T-helper 9 cell (primary cell): ENCODE data around the gene NFAM1.

ENCODE experiments used
- DNase-seq: peaks from one replicate; pipeline ENCODE4 v3.0.0-alpha.2; 2020

Gene NFAM1

DNA sequence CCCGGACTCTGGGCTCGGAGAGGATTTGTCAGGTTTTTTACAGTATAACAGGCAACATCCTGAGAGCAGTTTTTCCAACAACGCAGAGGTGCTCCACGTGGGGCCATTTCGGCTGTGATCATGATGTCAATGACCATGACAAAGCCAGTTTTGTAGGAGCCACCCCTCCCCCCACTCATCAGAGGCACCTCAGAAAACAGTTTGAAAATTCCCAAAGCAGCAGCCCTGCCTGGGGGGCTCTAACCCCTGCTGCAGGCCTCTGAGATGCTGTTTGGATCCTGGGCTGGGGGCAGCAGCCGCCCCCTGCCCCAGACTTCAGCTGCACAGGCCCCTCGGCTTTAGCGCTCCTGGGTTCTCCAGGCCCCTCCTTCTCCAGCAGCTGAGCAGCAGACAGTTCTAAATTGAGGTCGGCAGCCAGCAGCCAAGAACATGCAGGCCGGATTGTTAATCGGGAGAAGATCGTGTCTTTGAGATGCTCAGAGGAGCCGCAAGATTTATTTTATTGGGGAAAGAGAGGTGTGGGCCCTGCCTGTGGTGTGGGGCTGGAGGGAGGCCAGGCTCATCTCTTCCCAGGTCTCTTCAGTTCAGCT is 19.4 kb downstream of the NFAM1 start:
- no peak for DNase-seq

DNA sequence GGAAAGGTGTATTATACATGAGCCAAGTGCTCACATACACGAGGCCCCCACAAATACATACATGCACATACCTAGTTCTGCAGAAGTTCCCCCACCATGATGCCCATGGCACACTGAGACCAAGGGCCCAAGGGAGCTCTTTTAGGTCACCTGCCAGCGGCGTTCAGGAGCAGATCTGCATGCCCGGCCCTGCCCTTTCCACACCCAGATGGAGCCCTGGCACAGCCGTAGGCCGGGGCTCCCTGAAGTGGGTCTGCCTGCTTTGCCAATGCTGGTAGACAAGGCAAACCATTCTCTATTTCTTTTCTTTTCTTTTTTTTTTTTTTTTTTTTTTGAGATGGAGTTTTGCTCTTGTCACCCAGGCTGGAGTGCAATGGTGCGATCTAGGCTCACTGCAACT is 21.5 kb downstream of the NFAM1 start:
- DNase-seq: no peak

DNA sequence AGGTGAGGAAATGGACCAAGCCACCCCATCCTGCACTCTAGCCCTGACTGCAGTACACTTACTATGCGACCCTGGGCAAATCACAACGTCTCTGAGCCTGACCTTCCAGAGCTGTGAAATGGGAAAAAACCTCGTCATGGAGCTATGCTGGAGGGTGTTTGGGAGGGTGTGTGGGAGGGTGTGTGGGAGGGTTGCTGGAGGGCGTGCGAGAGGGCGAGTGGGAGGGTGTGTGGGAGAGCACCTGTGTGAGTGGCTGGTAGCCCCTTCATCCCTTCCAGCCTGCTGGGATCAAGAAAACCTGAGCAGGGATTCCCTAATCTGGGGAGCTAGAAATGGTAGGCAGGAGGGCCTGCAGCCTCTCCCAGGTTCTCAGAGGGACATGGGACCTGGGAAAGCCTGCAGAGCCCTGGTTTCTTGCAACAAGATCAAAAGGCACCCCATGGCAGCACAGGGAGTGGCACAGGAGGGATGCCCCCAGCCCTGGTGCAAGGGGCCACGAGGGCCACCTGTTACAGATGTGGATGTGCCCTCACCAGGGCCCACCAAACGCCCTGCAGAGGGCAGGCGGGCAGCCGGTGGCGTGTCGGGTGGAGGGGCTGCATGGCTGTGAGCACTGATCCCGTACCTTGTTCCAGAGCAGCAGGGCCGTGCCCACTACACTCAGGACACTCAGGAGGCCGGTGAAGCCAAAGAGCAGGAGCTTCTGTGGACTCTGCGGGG is 23.2 kb downstream of the NFAM1 start:
- DNase-seq: no peak

DNA sequence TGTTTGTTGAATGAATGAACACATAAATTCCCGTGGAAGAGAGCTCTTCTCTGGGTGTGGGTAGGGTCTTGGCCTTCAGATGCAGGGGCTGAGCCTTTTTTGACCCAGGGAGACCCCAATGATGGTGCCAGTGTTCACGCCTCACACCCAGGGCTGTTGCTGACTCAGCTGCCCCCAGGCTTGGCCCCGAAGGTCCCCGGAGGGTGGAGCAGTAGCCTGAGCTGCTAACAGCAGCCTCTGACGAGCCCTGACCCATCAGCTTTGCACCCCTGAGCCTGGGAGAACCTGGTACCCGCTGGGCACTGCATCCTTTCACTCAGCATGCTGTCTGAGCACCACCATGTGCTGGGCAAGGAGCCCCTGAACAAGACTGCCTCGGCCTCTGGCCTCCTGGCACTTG is 23.9 kb downstream of the NFAM1 start:
- no peak for DNase-seq

DNA sequence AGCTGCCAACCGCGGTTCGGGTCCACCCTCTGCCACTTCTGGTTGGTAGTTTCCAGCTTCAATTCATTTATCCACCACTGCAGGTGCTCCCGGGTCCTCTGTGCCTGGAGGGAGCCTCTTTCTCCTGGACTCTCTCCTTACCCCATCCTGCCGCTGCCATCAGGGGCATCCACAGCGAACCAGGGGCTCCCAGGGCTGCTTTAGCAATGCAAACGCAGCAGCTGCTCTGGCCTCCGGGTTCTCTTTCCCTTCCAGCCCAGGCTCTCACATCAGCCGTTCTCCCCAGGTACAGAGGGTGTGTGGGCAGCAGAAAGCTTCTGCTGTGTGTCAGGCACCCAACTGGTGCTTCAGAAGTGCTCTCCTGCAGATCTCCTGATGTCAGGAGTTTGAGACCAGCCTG is 27.9 kb downstream of the NFAM1 start:
- DNase-seq: no peak

DNA sequence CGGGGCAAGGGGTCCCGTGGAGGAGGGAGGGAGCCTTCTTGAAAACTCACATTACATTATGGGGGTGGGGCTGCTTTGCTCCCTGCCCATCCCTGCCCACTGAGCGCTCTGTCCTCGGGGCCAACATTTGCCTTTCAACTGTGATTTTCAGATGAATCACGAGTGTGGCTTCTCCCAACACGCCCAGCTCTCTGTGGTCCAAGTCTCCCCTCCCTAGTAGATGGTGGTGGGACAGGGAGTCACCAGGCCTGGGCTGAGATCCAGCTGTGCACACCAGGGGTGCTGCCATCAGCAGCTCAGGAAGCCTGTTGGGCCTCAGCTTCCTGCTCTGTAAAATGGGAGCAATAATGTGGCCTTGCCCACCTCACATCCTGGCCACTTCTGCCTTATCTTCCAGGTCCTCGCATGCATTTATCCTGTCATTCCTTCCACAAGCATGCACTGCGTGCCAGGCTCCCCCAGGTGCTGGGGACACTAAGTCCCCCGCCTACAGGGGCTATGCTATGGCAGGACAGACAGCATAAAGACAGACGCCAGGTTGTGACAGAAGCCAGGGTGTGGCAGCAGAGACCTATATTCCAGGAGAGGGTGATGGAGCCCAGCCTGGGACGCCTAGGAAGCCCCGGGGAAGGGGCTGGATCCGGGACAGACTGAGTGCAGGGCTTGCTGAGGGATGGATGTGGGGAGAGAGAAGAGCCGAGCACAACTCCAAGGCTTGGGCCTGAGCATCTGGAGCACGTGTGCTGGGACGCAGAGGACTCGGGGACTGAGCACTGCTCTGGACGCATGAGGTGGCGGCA is 30.5 kb downstream of the NFAM1 start:
- no peak for DNase-seq

DNA sequence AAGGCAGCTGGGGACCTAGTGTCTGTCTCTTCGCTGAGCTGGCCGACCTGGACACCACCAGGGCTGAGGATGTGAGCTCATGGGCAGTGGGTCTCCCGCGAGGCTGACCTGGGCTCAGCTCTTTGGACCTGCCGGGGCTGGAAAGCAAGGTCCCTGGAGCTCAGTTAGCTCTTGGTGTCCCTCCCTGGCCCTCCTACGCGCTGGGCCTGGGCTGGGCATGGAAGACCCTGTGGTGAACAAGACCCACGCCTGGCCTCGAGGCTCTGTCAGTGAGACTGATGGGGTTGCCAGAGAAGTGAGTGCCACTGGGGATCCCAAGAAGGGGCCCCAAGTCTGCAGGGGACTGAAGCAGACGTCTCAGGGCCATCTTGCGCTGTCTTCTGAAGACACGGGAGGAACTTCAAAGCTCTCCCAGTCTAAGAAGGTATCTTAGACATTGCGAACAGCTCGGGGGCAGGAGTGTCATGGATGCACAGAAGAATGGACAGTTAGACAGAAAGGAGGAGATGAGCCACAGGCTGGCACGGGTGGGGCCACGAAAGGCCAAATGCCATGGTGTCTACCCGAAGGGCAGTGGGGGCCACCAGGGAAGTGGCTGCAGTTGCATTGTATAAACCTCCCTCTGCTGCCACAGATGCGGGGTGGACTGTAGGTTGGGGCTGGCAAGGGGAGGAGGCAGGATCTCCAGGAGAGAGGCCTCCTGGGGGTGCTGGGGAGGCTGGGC is 31.2 kb downstream of the NFAM1 start:
- DNase-seq: no peak

DNA sequence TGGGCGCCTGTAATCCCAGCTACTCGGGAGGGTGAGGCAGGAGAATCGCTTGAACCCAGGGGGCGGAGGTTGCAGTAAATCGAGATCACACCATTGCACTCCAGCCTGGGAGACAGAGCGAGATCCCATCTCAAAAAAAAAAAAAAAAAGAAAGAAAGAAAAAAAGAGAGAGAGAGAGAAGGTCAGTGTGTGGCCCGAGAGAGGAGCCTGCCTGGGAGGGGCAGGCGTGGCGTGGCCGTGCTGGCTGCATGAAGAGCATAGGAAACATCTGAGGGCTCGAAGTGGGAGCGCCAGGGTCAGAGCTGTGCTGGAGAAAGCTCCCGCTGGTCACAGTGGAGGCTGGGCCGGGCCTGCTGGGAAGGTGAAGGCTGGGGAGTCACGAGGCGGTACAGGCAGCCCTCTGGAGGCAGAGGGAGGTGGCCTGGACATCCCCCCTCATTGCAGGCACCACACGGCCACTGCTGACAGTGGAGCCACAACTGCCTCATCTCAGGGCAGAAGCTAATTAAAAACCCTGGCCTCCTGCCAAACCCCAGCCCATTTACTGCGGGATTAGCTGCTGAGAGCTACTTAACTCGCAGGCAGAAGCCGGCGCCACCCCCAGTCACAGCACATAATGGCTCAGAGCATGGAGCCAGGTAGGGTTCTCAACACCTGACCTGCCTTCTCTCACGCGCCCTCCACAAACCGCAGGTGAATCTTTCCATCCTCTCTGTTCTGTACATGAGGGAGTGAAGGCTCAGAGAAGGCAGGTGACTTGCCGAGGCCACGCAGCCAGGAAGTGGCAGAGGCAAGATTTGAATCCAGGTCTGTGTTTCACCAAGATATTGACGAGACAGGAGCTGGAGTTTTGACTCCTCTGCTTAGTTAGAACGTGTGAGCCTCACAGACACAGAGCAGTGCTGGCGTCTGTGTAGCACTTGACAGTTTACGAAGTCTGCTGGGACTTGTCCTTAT is 32.6 kb downstream of the NFAM1 start:
- DNase-seq: no peak

DNA sequence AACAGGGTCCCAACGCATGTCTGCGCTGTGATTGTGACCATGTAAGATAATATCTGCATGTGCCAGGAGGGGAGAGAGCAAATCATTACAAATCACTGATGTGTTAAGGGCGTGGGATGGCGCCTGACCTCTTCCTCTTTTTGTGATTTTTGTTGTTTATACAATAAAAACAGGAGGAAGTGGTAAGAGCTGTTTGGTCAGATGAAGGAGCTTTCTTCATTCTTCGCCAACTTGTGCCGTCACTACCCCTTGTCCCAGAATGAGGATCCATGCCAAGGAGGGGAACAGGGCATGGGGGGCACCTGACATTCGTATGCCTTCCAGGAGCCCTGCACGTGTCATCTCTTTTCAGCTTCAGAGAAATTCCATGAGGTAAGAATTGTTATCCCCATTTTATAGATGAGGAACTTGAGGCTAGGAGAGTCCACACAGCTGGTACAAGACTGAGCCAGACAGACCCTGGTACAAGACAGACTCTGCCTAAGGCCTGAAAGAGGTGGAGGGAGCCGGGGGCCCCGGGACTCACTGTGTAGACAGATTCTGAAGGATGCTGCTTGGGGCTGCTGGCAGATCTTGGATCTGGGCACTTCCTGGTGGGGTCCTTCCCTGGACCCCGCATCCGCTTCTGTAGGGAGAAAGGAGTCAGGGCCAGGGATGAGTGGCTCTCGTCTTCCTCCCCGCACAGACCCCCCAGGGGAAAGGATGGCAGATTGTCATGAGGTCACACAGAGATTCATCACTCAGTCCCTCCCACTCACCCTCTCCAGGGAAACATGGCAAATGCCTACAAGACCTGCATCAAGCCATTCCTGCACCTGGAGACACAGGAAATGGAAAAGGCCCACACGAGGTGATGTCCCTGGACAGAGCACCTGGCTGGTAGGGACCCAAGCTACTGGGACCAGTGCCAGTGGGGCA is 34.6 kb downstream of the NFAM1 start:
- DNase-seq: no peak

DNA sequence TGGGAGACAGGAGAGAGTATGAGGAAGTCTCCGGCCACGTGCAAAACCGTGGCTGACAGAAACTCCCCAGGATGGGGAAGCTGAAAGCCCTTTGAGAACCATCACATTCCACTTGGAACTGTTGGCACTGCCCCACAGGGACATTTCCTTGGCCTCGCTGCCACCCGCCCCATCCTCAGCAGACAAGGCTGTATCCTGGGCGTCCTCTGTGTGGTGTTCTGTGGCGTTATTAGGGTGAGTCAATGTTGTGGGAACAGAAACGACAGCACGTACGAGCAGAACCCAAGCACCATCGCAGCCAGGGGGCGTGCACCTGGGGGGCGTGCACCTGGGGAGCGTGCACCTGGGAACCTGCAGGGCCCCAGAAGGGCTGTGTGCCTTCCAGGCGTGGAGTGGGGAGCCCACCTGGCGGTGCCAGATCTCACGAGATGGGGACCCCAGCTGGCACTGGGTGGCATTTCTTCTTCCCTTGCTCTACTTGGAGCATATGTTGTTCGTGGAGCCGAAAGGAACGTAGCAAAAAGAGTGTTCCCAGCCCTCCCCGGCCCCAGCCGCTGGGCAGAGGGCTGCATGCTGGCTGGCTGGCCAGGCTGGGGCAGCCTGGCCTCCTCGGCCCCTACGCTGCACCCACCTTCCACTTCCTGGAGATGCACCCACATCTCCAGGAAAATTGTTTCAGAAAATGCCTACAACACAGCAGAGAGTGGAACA is 35.4 kb downstream of the NFAM1 start:
- no peak for DNase-seq

DNA sequence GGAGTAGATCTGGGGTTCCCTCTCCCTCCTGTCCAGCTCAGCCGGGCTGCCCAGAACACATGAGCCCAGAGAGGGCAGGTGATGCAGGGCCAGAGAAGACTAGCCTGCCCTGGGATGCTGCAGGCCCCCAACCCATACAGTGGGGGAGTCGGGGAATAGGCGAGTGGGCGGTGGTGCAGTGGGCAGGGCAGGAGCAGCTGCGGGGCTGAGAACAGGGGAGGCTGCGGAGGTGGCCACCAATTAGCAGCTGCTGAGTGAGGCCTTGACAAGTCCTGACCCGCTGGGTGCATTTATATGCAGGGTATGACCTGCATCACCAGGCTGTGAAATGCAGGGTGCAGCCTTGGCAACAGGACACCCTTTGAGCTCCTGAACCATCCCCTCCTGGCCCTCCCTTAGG is 43.1 kb downstream of the NFAM1 start:
- DNase-seq: no peak

DNA sequence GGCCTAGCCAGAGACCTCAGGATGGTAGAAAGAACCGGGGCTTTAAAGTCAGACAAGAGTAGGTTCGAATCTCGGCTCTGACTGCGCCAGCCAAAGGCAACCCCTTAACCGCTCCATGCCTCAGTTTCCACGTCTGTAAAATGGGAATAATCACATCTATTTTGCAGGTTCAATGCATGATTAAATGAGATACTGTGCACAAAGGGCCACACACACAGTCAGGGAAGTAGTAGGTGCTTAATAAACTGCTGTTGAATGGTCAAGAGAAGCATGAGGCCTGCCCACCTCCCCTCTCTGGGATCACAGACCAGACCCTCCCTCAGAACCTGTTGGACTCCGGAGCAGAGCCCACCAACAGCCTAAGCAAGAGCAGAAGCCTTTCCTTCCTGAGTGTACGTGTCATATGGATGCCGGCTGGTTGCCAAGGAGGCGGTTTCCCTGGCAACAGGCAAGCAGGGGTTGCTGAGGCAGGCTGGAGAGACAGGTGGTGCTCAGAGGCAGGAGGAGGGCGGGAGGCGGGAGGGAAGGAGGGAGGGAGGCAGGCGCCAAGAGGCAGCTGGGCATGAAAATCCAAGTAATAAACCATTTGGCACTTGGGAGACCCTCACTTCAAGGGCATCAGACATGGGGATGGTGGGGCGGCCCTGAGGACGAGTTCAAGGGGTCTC is 43.9 kb downstream of the NFAM1 start:
- DNase-seq: no peak

DNA sequence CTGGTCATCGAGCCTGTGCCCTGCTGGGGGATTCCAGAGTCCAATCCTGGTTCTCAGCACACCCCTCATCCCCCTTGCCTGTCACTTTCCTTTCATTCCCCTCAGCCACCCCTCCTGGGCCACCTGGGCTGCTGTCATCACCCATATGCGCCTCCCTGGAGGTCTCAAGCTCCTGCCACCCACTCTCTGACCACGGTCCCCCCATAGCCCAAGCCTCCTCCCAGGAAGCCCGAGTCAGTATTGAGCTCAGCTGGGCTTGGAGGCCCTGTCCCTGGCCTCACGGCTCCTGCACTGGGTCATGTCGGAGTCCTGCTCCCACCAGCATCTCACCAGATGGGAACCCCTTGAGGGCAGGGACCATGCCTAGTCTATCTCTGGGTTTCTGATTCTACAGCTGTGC is 44.6 kb downstream of the NFAM1 start:
- no peak for DNase-seq

DNA sequence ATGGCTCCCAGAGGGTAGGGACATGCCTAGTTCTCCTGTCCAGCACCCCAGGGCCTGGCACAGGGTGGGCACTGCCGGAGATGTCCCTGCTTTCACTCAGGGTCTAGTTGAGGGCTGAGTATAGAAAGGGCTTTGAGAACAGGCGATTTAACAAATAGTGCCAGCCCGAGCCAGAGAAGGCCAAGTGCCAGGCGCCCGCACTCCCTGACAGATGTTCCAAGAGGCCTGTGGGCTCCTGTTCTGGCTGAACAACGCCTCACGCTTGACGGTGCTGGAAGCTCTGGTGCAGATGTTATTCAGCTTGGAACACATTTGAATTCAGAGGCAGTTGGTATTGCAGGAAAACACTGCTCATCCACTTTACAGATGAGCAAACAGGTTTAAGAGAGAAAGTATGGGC is 46.5 kb downstream of the NFAM1 start:
- no peak for DNase-seq

DNA sequence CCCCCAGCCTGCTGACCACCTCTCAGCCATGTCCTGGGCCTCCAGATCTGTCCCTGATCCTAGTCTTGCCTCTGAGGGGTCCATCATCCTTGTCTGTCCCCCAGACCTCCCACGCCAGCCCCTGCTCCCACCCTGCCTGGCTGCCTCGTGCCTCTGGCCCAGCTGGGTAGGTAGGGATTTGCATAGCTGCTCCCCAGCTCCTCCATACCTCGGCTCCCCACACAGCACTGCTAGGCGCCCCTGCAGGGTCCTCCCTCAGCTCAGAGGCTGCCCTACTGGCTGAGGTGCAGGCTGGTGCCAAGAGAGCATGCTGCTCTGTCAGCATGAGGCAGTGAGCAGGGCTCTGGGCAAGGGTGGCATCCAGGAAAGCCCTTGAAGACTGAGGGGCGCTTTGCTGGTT is 47.7 kb downstream of the NFAM1 start:
- DNase-seq: no peak

DNA sequence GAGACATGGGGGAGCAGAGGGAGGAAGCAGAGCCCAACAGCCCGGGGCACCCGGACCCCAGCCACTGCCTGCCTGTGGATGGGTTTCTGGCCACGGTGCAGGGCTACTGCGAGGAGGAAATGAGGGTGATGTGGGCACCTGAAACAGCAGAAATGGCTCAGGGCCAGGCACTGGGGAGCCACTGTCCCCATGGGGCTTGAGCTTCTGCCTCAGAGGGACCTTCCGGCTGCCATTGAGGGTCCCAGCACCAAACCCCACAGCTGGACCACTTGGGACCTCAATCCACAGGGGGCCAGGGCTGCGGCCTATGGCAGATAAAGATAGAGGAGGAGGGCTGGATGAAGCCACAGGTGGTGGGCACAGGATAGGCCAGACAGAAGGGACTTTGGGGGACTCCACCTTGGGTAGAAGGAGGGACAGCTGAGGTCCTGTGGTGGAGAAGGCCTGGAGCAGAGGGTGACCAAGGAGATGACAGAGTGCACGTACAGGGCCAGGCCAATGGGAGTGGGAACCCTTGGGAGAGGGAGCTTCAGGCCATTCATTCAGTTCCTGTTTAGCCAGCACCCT is 48.3 kb downstream of the NFAM1 start:
- no peak for DNase-seq

DNA sequence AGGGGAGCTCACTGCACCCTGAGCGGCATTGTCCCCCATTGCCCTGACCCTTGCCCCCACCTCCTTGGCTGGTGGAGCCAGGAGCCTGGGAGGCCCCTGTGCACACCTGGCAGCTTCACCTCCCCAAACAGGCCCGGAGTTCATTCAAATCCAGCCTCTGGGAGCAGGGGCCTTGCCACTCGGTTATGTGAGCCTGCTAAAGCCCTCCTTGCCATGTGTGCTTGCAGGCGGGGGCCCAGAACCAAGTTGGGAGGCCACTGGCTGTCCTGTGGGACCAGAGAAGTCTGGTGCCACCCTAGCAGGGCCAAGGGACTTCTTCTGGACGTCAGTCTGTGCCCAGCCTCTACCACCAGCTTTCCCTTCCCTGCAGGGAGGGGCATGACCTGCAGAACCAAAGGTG is 48.9 kb downstream of the NFAM1 start:
- no peak for DNase-seq

DNA sequence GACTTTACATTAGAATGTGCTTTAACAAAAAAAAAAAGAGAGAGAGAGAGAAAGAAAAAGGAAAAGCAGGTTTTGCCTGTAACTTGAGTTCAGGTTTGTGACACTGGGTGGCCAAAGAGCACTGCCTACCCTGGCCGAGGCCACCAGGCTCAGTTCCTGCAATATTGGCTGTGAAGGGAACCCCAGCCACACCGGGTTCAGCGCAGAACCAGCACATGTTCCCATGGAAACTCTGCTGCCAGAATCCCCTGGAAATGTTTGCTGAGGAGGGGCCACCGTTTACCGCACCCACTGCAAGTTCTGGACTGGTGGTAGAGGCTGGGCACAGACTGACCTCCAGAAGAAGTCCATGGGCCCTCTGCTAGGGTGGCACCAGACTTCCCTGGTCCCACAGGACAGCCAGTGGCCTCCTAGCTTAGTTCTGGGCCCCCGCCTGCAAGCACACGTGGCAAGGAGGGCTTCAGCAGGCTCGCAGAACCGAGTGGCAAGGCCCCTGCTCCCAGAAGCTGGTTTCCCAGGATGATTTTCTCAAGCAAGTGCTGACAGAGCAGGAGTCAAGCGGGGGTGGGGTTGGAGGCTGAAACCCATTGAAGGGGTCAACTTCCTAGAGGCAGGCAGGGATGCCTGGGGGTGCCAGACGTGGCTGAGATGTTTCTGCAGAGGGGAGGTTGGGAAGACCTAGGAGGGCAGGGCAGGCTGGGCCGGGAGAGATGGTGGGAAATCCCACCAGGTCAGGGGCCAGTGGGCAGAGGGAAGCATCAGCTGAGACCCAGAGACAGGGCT is 51.2 kb downstream of the NFAM1 start:
- DNase-seq: no peak
